NOMO-1 treated with DMSO at 0.1 percent for 48 hours (cell line): ENCODE data around the gene MAST4.

ENCODE experiments used
- DNase-seq: peaks from one replicate; lab custom pipeline; 2025; ENCODE audit not compliant: unreplicated experiment; lab: John Stamatoyannopoulos, UW

The MAST4 gene

GRCh38 chr5:67144183-67144639 is 548.0 kb downstream of the MAST4 start:
- DNase-seq, result no peak

GRCh38 chr5:67146574-67146973 is 550.4 kb downstream of the MAST4 start:
- DNase-seq, result peak; percentile 91

DNA sequence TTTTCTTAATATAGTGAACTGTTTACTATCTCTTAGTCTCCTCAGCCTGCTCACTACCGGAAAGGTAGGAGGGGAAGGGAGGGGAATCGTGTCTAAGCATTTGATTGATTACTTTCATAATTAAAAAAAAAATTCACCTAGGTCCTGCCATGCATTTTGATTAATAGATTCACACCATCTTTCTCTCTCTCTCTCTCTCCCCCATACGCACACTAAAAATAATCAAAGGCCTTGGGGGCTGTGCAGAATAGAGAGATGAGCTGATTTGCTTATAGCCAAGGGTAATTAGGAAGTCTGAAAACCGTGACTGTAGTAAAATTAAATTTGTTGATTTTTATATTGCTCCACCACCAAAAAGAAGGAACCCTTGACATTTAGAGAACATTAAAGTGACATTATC is 550.8 kb downstream of the MAST4 start:
- no peak for DNase-seq

DNA sequence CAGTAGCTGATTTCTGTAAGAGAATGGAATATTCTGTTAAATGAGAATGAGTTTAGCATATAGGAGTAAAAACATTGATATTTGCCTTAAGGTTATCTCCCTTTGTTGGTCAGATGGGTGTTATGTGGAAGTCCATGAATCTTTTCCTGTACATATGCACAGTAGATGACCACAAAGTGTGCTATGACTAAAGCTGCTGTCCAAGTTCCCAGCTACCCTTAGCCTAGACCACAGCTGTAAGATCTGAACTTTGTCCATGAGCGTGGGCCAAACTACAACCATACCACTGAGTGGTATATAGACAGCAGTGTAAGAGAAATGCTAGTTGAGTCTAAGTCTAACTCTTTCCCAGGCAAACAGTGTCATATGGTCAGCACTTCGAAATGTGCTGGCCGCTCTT is 551.6 kb downstream of the MAST4 start:
- no peak for DNase-seq

- no peak for DNase-seq
Measured at GRCh38 chr5:67149057-67149950, 553.1 kb downstream of the MAST4 start.

GRCh38 chr5:67149951-67150523 is 553.8 kb downstream of the MAST4 start:
- DNase-seq, result no peak

GRCh38 chr5:67152400-67152799 is 556.2 kb downstream of the MAST4 start:
- DNase-seq, result no peak

- DNase-seq, result no peak
Measured at GRCh38 chr5:67153292-67153691, 557.1 kb downstream of the MAST4 start.

DNA sequence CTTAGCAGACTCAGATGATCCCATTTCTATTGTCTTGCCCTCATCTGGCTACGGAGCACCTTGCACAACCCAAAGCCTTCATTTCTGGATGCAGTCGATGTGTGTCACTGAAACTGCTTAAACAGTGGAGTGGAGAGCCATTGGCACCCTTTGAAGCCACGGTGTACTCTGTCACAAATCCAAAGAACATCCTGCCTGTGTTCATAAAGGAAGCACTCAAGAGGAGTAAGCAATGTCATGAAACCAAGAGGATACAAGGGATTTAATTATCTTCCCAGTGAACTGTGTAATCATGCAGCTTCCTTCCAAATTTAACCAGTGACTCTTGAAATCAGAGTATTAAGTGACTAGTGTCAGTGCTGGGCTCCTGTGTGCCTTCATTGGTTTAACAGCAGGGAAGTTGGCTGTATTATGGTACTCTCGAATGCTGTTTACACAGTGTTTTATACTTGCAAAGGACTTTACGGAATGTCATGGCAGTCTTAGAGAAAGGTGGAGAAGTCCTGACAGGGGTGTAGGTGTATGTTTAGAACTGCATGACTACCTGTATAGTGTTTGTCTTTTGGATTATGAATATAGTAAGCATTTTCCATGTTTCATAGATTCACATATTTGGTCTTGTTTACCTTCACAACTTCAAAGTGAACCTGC is 558.5 kb downstream of the MAST4 start:
- no peak for DNase-seq

DNA sequence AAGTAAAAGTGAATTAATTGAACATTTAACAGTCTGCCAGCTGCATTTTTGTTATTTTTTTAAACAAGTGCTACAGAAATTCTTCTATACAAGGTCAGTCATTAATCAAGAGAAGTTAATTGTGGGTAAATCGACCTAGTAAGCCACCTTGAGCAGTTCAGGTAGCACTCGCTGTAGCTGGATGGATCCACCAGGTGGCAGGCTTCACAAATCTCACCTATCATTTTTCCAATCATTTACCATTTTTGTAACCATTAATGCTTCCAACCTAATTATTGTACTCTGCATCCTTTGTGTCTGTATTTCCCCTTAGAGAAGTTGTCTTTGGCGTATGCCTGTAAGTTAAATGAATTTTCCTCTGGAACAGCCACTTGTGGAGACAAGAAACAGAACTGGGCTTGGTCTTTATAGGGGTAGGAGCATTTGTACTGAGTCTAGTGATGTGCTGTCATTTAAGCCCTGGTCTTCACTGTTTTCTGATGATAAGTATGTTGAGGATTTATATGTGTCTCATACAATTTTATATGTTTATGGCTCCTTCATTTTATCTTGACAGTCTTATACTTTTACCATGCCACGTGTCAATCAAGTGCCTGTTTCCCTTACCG is 560.9 kb downstream of the MAST4 start:
- peak; percentile 26 for DNase-seq

DNA sequence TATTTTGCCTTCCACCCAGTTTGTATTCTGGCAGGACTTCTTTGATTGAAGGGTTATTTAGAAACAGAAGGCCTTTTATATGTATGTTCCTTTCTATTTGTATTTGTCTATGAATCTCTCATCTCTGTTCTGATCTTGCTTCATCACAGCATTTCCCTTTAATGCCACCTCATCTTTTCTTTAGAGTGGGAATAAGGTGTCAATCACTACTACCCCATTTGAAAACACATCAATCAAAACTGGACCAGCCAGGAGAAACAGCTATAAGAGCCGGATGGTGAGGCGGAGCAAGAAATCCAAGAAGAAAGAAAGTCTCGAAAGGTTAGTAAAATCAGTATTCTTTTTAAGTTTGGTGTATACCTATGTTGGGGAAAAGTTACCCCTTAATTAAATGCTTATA is 564.1 kb downstream of the MAST4 start:
- DNase-seq, result no peak

GRCh38 chr5:67160985-67161384 is 564.8 kb downstream of the MAST4 start:
- DNase-seq, result no peak

DNA sequence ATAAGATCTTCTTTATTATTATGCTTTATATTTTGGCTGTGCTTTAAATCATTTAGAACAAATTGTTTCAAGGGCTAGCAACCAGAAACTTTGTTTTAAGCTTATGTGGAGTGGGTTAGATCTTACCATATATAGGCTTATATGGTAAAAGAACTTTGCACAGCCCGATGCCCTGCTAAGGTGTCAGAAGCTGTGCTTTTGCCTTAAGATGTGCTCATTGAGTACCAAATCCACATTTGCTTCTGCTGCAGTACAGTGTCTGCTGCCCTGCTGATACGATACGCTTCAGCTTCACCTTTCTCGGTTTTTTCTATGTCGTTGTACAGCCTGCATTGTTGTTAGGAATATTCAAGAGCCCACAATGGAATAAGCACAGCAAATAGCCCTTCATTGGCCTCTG is 565.6 kb downstream of the MAST4 start:
- no peak for DNase-seq

GRCh38 chr5:67163231-67163756 is 567.1 kb downstream of the MAST4 start:
- no peak for DNase-seq

GRCh38 chr5:67163863-67164595 is 567.8 kb downstream of the MAST4 start:
- no peak for DNase-seq

DNA sequence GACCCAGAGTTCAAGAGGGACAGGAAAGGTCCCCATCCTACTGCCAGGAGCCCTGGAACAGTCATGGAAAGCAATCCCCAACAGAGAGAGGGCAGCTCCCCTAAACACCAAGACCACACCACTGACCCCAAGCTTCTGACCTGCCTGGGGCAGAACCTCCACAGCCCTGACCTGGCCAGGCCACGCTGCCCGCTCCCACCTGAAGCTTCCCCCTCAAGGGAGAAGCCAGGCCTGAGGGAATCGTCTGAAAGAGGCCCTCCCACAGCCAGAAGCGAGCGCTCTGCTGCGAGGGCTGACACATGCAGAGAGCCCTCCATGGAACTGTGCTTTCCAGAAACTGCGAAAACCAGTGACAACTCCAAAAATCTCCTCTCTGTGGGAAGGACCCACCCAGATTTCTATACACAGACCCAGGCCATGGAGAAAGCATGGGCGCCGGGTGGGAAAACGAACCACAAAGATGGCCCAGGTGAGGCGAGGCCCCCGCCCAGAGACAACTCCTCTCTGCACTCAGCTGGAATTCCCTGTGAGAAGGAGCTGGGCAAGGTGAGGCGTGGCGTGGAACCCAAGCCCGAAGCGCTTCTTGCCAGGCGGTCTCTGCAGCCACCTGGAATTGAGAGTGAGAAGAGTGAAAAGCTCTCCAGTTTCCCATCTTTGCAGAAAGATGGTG is 568.8 kb downstream of the MAST4 start:
- DNase-seq, result no peak

DNA sequence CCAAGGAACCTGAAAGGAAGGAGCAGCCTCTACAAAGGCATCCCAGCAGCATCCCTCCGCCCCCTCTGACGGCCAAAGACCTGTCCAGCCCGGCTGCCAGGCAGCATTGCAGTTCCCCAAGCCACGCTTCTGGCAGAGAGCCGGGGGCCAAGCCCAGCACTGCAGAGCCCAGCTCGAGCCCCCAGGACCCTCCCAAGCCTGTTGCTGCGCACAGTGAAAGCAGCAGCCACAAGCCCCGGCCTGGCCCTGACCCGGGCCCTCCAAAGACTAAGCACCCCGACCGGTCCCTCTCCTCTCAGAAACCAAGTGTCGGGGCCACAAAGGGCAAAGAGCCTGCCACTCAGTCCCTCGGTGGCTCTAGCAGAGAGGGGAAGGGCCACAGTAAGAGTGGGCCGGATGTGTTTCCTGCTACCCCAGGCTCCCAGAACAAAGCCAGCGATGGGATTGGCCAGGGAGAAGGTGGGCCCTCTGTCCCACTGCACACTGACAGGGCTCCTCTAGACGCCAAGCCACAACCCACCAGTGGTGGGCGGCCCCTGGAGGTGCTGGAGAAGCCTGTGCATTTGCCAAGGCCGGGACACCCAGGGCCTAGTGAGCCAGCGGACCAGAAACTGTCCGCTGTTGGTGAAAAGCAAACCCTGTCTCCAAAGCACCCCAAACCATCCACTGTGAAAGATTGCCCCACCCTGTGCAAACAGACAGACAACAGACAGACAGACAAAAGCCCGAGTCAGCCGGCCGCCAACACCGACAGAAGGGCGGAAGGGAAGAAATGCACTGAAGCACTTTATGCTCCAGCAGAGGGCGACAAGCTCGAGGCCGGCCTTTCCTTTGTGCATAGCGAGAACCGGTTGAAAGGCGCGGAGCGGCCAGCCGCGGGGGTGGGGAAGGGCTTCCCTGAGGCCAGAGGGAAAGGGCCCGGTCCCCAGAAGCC is 569.6 kb downstream of the MAST4 start:
- peak; percentile 89 for DNase-seq

DNA sequence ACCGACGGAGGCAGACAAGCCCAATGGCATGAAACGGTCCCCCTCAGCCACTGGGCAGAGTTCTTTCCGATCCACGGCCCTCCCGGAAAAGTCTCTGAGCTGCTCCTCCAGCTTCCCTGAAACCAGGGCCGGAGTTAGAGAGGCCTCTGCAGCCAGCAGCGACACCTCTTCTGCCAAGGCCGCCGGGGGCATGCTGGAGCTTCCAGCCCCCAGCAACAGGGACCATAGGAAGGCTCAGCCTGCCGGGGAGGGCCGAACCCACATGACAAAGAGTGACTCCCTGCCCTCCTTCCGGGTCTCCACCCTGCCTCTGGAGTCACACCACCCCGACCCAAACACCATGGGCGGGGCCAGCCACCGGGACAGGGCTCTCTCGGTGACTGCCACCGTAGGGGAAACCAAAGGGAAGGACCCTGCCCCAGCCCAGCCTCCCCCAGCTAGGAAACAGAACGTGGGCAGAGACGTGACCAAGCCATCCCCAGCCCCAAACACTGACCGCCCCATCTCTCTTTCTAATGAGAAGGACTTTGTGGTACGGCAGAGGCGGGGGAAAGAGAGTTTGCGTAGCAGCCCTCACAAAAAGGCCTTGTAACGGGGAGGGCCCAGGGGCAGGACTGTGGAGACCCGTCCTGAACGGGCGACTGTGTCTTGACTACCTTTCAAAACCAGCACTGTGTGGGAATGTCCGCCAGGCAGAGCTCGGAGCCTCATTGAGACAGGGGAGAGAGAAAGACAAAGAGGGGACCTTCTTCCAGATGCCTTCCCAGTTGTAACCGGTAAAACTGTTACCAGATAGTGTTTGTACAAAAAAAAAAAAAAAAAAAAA is 570.5 kb downstream of the MAST4 start:
- DNase-seq, result no peak
